ENCODE data around the gene PRICKLE1.

GRCh38 chr12:42556917-42557316 lies 32.6 kb downstream of the PRICKLE1 start:
- no peak for TF ChIP-seq CTCF (IDR thresholded peaks at IDR 0.05)
- no peak for TF ChIP-seq EZH2 (IDR thresholded peaks at IDR 0.05; ENCODE audit: borderline replicate concordance, insufficient read depth, low read depth, low read length, poor library complexity, severe bottlenecking)
